ENCODE results near the gene PPP6R3.
"Not testable (repeated sequence)": the region's sequence is repeated elsewhere in the genome, so short reads cannot be mapped to it uniquely, and the experiment has no call there.

Gene PPP6R3

GRCh38 chr11:68531129-68531693 is 70.7 kb downstream of the PPP6R3 start:
- DNase-seq: no peak

- peak; percentile 15 for DNase-seq
Observed at GRCh38 chr11:68532727-68533369, 72.3 kb downstream of the PPP6R3 start.

GRCh38 chr11:68533945-68534344 is 73.4 kb downstream of the PPP6R3 start:
- no peak for DNase-seq

- no peak for DNase-seq
Observed at GRCh38 chr11:68535098-68535497, 74.5 kb downstream of the PPP6R3 start.

GRCh38 chr11:68536706-68537105 is 76.2 kb downstream of the PPP6R3 start:
- DNase-seq: no peak

GRCh38 chr11:68538025-68538424 is 77.5 kb downstream of the PPP6R3 start:
- no peak for DNase-seq

GRCh38 chr11:68539395-68539794 is 78.8 kb downstream of the PPP6R3 start:
- no peak for DNase-seq

GRCh38 chr11:68540504-68540903 is 80.0 kb downstream of the PPP6R3 start:
- not testable (repeated sequence) for DNase-seq

GRCh38 chr11:68541116-68541515 is 80.6 kb downstream of the PPP6R3 start:
- no peak for DNase-seq

GRCh38 chr11:68541991-68542390 is 81.4 kb downstream of the PPP6R3 start:
- DNase-seq: no peak

- DNase-seq: no peak
Observed at GRCh38 chr11:68542617-68543016, 82.1 kb downstream of the PPP6R3 start.

- DNase-seq: no peak
Observed at GRCh38 chr11:68543594-68543993, 83.0 kb downstream of the PPP6R3 start.

- DNase-seq: no peak
Observed at GRCh38 chr11:68545347-68545746, 84.8 kb downstream of the PPP6R3 start.

- peak; percentile 24 for DNase-seq
Observed at GRCh38 chr11:68545796-68546195, 85.2 kb downstream of the PPP6R3 start.

- DNase-seq: no peak
Observed at GRCh38 chr11:68546555-68546954, 86.0 kb downstream of the PPP6R3 start.

- DNase-seq: no peak
Observed at GRCh38 chr11:68549789-68550484, 89.4 kb downstream of the PPP6R3 start.

- no peak for DNase-seq
Observed at GRCh38 chr11:68550485-68550817, 89.9 kb downstream of the PPP6R3 start.

GRCh38 chr11:68551223-68551622 is 90.7 kb downstream of the PPP6R3 start:
- DNase-seq: no peak

GRCh38 chr11:68551777-68552176 is 91.2 kb downstream of the PPP6R3 start:
- DNase-seq: no peak

GRCh38 chr11:68552542-68552941 is 92.0 kb downstream of the PPP6R3 start:
- DNase-seq: no peak

- DNase-seq: no peak
Observed at GRCh38 chr11:68560216-68560615, 99.7 kb downstream of the PPP6R3 start.

GRCh38 chr11:68563454-68563853 is 102.9 kb downstream of the PPP6R3 start:
- DNase-seq: no peak

- DNase-seq: no peak
Observed at GRCh38 chr11:68564261-68564660, 103.7 kb downstream of the PPP6R3 start.

GRCh38 chr11:68565768-68566167 is 105.2 kb downstream of the PPP6R3 start:
- DNase-seq: no peak

- no peak for DNase-seq
Observed at GRCh38 chr11:68567553-68567952, 107.0 kb downstream of the PPP6R3 start.
